GM23338 (cell line): ENCODE measurements around the gene KLHL36. TPM values are rescaled to one million over a fixed set of nuclear protein-coding genes. Genes with fewer than 3 reads are reported as not detected.

Experiments used
- ATAC-seq: fragments of 200-7000 bp; cut with Tn5 transposase; 3 replicates; pipeline ENCODE4 v1.9.1; 2020
- DNase-seq: peaks from one replicate; pipeline ENCODE4 v3.0.0-alpha.2; 2015; ENCODE audit warnings: low spot score
- H2AFZ ChIP-seq: fragments of 200-600 bp; sonication (generic); 2 replicates; pipeline ENCODE4 v1.8.0; 2016; ENCODE audit warnings: antibody characterized with exemption, mild to moderate bottlenecking, moderate library complexity
- H3F3A ChIP-seq: fragments of 200-600 bp; sonication (generic); replicated peaks from 2 replicates; pipeline ENCODE4 v1.8.0; 2017; ENCODE audit warnings: antibody characterized with exemption, mixed run types, low read depth
- H3K27ac ChIP-seq: fragments of 200-600 bp; sonication (generic); 2 replicates; pipeline ENCODE4 v1.6.1; 2016; ENCODE audit warnings: low read depth
- H3K27me3 ChIP-seq: fragments of 200-600 bp; sonication (generic); 2 replicates; pipeline ENCODE4 v1.8.0; 2016; ENCODE audit warnings: mild to moderate bottlenecking, mixed run types, moderate library complexity; ENCODE audit not compliant: insufficient read depth
- H3K36me3 ChIP-seq: fragments of 200-600 bp; sonication (generic); 2 replicates; pipeline ENCODE4 v1.8.0; 2016; ENCODE audit warnings: mild to moderate bottlenecking; ENCODE audit not compliant: insufficient read depth
- H3K4me1 ChIP-seq: fragments of 200-600 bp; sonication (generic); 2 replicates; pipeline ENCODE4 v1.8.0; 2016; ENCODE audit warnings: mild to moderate bottlenecking, moderate library complexity; ENCODE audit not compliant: insufficient read depth
- H3K4me2 ChIP-seq: fragments of 200-600 bp; sonication (generic); 2 replicates; pipeline ENCODE4 v1.7.1; 2017; ENCODE audit warnings: mixed run types
- H3K4me3 ChIP-seq: fragments of 200-600 bp; sonication (generic); 2 replicates; pipeline ENCODE4 v1.6.1; 2016; ENCODE audit warnings: mixed run types
- H3K79me2 ChIP-seq: fragments of 200-600 bp; sonication (generic); replicated peaks from 2 replicates; pipeline ENCODE4 v1.8.0; 2017; ENCODE audit warnings: mild to moderate bottlenecking; ENCODE audit not compliant: insufficient read depth
- H3K9me2 ChIP-seq: fragments of 200-600 bp; sonication (generic); 2 replicates; pipeline ENCODE4 v1.8.0; 2017; ENCODE audit not compliant: insufficient read depth
- H4K20me1 ChIP-seq: fragments of 200-600 bp; sonication (generic); replicated peaks from 2 replicates; pipeline ENCODE4 v1.8.0; 2017; ENCODE audit warnings: mild to moderate bottlenecking; ENCODE audit not compliant: insufficient read depth
- H3K27ac Mint-ChIP-seq: 2 replicates; pipeline ENCODE4 v1.8.0; 2020; ENCODE audit warnings: inconsistent platforms, mild to moderate bottlenecking, moderate library complexity, mixed read lengths
- H3K27me3 Mint-ChIP-seq: 3 replicates; pipeline ENCODE4 v1.8.0; 2022; ENCODE audit warnings: low read depth, mild to moderate bottlenecking, moderate library complexity, mixed read lengths, inconsistent platforms; ENCODE audit not compliant: insufficient read depth, poor library complexity
- H3K36me3 Mint-ChIP-seq: 3 replicates; pipeline ENCODE4 v1.8.0; 2021; ENCODE audit warnings: low read depth, mild to moderate bottlenecking, inconsistent platforms, moderate library complexity, mixed read lengths
- H3K4me1 Mint-ChIP-seq: 3 replicates; pipeline ENCODE4 v1.8.0; 2020; ENCODE audit warnings: mild to moderate bottlenecking, inconsistent platforms, mixed read lengths
- H3K4me3 Mint-ChIP-seq: 3 replicates; pipeline ENCODE4 v1.8.0; 2021; ENCODE audit warnings: moderate library complexity, mild to moderate bottlenecking, inconsistent platforms, mixed read lengths
- H3K9me3 Mint-ChIP-seq: 3 replicates; pipeline ENCODE4 v1.8.0; 2020; ENCODE audit warnings: moderate library complexity, mild to moderate bottlenecking, inconsistent platforms, mixed read lengths
- EZH2phosphoT487 ChIP-seq: fragments of 200-600 bp; sonication (generic); IDR thresholded peaks from one replicate; pipeline ENCODE4 v1.8.1; 2018; ENCODE audit warnings: antibody characterized with exemption; ENCODE audit not compliant: unreplicated experiment
- STAT1 ChIP-seq: IDR thresholded peaks from one replicate; pipeline ENCODE4 v1.6.1; 2016; ENCODE audit warnings: antibody characterized with exemption; ENCODE audit not compliant: unreplicated experiment
- ZNF331 ChIP-seq: fragments of 250-450 bp; sonication (Bioruptor Pico); IDR thresholded peaks from 2 replicates; pipeline ENCODE4 v1.5.0; 2020; ENCODE audit warnings: low read depth, mild to moderate bottlenecking, moderate library complexity
- polyA plus RNA-seq: library from polyadenylated mRNA; unstranded; fragments of >200 nt; fragmentation: Nextera tagmentation; extraction: Ambion mirVana; gene quantifications from 2 replicates; pipeline ENCODE4 v1.2.1, GENCODE V29; 2016
- total RNA-seq: library from RNA; depleted of rRNA; stranded (reverse); fragments of >200 nt; shearing (Covaris generic); gene quantifications from 2 replicates; pipeline ENCODE4 v1.2.3, GENCODE V29; 2014
- TF ChIP-seq, protein P1 (sequence below): fragments of 250-450 bp; sonication (Bioruptor Pico); IDR thresholded peaks from 2 replicates; pipeline ENCODE4 v1.5.0; 2020; ENCODE audit warnings: mild to moderate bottlenecking, moderate library complexity

The KLHL36 gene
- total and polyA plus RNA-seq, 2 experiments from 2014 or later = 13.4 to 70.4 TPM

GRCh38 chr16:84670063-84670462 is 21.8 kb downstream of the KLHL36 start:
- no peaks in the 10 kb centered on the region for H4K20me1 ChIP-seq
- peaks cover 43% of the 10 kb centered on the region for H3K4me1 Mint-ChIP-seq
- no peak overlapping the region for H3K4me3 ChIP-seq
- peaks cover 7% of the 10 kb centered on the region for H3K27me3 Mint-ChIP-seq
- H3K9me2 ChIP-seq = 0 out of 2 replicates have a peak, but pooled peaks cover 4% of the 10 kb centered on the region
- no peak overlapping the region for H3K27ac Mint-ChIP-seq
- no peaks in the 10 kb centered on the region; the same call in 2 of the 3 replicates for H3K36me3 Mint-ChIP-seq
- DNase-seq (no peak), ATAC-seq (no peak; the same call in 2 of the 3 replicates)
- H3K36me3 ChIP-seq = no peaks in the 10 kb centered on the region
- H2AFZ ChIP-seq = no peak overlapping the region
- no peaks in the 10 kb centered on the region for H3K79me2 ChIP-seq
- no peaks in the 10 kb centered on the region for H3K27me3 ChIP-seq
- H3K9me3 Mint-ChIP-seq = no peaks in the 10 kb centered on the region; the same call in 2 of the 3 replicates
- peaks cover 24% of the 10 kb centered on the region for H3K4me1 ChIP-seq
- H3K4me3 Mint-ChIP-seq = no peak overlapping the region
- H3K27ac ChIP-seq = no peak overlapping the region
- TF ChIP-seq, protein P1, sequence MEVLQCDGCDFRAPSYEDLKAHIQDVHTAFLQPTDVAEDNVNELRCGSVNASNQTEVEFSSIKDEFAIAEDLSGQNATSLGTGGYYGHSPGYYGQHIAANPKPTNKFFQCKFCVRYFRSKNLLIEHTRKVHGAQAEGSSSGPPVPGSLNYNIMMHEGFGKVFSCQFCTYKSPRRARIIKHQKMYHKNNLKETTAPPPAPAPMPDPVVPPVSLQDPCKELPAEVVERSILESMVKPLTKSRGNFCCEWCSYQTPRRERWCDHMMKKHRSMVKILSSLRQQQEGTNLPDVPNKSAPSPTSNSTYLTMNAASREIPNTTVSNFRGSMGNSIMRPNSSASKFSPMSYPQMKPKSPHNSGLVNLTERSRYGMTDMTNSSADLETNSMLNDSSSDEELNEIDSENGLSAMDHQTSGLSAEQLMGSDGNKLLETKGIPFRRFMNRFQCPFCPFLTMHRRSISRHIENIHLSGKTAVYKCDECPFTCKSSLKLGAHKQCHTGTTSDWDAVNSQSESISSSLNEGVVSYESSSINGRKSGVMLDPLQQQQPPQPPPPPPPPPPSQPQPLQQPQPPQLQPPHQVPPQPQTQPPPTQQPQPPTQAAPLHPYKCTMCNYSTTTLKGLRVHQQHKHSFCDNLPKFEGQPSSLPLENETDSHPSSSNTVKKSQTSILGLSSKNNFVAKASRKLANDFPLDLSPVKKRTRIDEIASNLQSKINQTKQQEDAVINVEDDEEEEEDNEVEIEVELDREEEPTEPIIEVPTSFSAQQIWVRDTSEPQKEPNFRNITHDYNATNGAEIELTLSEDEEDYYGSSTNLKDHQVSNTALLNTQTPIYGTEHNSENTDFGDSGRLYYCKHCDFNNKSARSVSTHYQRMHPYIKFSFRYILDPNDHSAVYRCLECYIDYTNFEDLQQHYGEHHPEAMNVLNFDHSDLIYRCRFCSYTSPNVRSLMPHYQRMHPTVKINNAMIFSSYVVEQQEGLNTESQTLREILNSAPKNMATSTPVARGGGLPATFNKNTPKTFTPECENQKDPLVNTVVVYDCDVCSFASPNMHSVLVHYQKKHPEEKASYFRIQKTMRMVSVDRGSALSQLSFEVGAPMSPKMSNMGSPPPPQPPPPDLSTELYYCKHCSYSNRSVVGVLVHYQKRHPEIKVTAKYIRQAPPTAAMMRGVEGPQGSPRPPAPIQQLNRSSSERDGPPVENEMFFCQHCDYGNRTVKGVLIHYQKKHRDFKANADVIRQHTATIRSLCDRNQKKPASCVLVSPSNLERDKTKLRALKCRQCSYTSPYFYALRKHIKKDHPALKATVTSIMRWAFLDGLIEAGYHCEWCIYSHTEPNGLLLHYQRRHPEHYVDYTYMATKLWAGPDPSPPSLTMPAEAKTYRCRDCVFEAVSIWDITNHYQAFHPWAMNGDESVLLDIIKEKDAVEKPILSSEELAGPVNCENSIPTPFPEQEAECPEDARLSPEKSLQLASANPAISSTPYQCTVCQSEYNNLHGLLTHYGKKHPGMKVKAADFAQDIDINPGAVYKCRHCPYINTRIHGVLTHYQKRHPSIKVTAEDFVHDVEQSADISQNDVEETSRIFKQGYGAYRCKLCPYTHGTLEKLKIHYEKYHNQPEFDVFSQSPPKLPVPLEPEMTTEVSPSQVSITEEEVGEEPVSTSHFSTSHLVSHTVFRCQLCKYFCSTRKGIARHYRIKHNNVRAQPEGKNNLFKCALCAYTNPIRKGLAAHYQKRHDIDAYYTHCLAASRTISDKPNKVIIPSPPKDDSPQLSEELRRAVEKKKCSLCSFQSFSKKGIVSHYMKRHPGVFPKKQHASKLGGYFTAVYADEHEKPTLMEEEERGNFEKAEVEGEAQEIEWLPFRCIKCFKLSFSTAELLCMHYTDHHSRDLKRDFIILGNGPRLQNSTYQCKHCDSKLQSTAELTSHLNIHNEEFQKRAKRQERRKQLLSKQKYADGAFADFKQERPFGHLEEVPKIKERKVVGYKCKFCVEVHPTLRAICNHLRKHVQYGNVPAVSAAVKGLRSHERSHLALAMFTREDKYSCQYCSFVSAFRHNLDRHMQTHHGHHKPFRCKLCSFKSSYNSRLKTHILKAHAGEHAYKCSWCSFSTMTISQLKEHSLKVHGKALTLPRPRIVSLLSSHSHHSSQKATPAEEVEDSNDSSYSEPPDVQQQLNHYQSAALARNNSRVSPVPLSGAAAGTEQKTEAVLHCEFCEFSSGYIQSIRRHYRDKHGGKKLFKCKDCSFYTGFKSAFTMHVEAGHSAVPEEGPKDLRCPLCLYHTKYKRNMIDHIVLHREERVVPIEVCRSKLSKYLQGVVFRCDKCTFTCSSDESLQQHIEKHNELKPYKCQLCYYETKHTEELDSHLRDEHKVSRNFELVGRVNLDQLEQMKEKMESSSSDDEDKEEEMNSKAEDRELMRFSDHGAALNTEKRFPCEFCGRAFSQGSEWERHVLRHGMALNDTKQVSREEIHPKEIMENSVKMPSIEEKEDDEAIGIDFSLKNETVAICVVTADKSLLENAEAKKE = no peak
- TF ChIP-seq STAT1 = no peak
- TF ChIP-seq ZNF331 (CRISPR knock-in tag) = no peak
- no peak for TF ChIP-seq EZH2phosphoT487
- H3K4me2 ChIP-seq = no peak overlapping the region
- H3F3A ChIP-seq = peaks cover 14% of the 10 kb centered on the region
